GM18907 (cell line): Measurements from ENCODE around the gene HUS1.
A peak's percentile ranks its signal among the peaks of the same experiment; 100 is the strongest.
"Not testable (repeated sequence)": the region's sequence is repeated elsewhere in the genome, so short reads cannot be mapped to it uniquely, and the experiment has no call there.

Experiments used
- ATAC-seq: cut with Tn5 transposase; IDR thresholded peaks from one replicate; pipeline ENCODE4 v1.9.1; 2021; ENCODE audit warnings: mild to moderate bottlenecking, moderate library complexity; ENCODE audit not compliant: unreplicated experiment

Gene HUS1

GRCh38 chr7:47979145-47979831 lies at the start of gene HUS1:
HUS1 (minus strand) TSS chr7:47979615; CDS start chr7:47979519, 96 bp downstream.
- peak; percentile 99 for ATAC-seq

- no peak for ATAC-seq
Measured at GRCh38 chr7:48028938-48029337, 49.5 kb upstream of the HUS1 start, which contains the start of gene SUN3. SUN3 (minus strand) TSS chr7:48029107; CDS start chr7:48028938, 169 bp downstream.

GRCh38 chr7:48025624-48026023 lies 46.2 kb upstream of the HUS1 start:
- ATAC-seq = no peak

- ATAC-seq = no peak
Measured at GRCh38 chr7:48017674-48018073, 38.3 kb upstream of the HUS1 start.

GRCh38 chr7:48016641-48017040 lies 37.2 kb upstream of the HUS1 start:
- ATAC-seq = no peak

- ATAC-seq = no peak
Measured at GRCh38 chr7:48011951-48012350, 32.5 kb upstream of the HUS1 start.

GRCh38 chr7:48011323-48011722 lies 31.9 kb upstream of the HUS1 start:
- no peak for ATAC-seq

GRCh38 chr7:48009954-48010353 lies 30.5 kb upstream of the HUS1 start:
- ATAC-seq = no peak

GRCh38 chr7:48009257-48009656 lies 29.8 kb upstream of the HUS1 start:
- no peak for ATAC-seq

- no peak for ATAC-seq
Measured at GRCh38 chr7:48006866-48007265, 27.5 kb upstream of the HUS1 start.

GRCh38 chr7:48004638-48005037 lies 25.2 kb upstream of the HUS1 start:
- ATAC-seq = no peak

GRCh38 chr7:48004032-48004431 lies 24.6 kb upstream of the HUS1 start:
- no peak for ATAC-seq

- not testable (repeated sequence) for ATAC-seq
Measured at GRCh38 chr7:48000164-48000563, 20.7 kb upstream of the HUS1 start.

- ATAC-seq = no peak
Measured at GRCh38 chr7:47999413-47999812, 20.0 kb upstream of the HUS1 start.

GRCh38 chr7:47992446-47992845 lies 13.0 kb upstream of the HUS1 start:
- no peak for ATAC-seq

GRCh38 chr7:47991741-47992311 lies 12.4 kb upstream of the HUS1 start:
- peak; percentile 99 for ATAC-seq

GRCh38 chr7:47991270-47991669 lies 11.9 kb upstream of the HUS1 start:
- no peak for ATAC-seq

GRCh38 chr7:47990592-47990991 lies 11.2 kb upstream of the HUS1 start:
- ATAC-seq = no peak

- not testable (repeated sequence) for ATAC-seq
Measured at GRCh38 chr7:47989607-47990400, 10.4 kb upstream of the HUS1 start.

GRCh38 chr7:47988496-47989386 lies 9.3 kb upstream of the HUS1 start:
- no peak for ATAC-seq

- no peak for ATAC-seq
Measured at GRCh38 chr7:47982610-47983009, 3.2 kb upstream of the HUS1 start.
